Parathyroid adenoma (tissue), 2 donors: ENCODE results near the gene ZFAND6.
"Not testable (repeated sequence)": the region's sequence is repeated elsewhere in the genome, so short reads cannot be mapped to it uniquely, and the experiment has no call there.

Experiments used
- H2AFZ ChIP-seq: fragments of 300-600 bp; sonication (generic); one replicate; pipeline ENCODE4 v1.7.0; 2017; ENCODE audit warnings: antibody characterized with exemption, mild to moderate bottlenecking
- H3K27ac ChIP-seq: fragments of 300-600 bp; sonication (generic); one replicate; pipeline ENCODE4 v1.7.0; 2017
- H3K27me3 ChIP-seq: fragments of 300-600 bp; sonication (generic); one replicate; pipeline ENCODE4 v1.7.0; 2017; ENCODE audit warnings: low read length; ENCODE audit not compliant: control insufficient read depth, insufficient read depth
- H3K36me3 ChIP-seq: fragments of 300-600 bp; sonication (generic); one replicate; pipeline ENCODE4 v1.7.0; 2017; ENCODE audit warnings: low read length; ENCODE audit not compliant: control insufficient read depth, insufficient read depth
- H3K4me1 ChIP-seq: fragments of 300-600 bp; sonication (generic); one replicate; pipeline ENCODE4 v1.7.0; 2017; ENCODE audit warnings: control low read depth
- H3K4me2 ChIP-seq: fragments of 300-600 bp; sonication (generic); one replicate; pipeline ENCODE4 v1.7.0; 2017; ENCODE audit warnings: low read length
- H3K4me3 ChIP-seq: fragments of 300-600 bp; sonication (generic); one replicate; pipeline ENCODE4 v1.7.0; 2017; ENCODE audit warnings: low read depth, low read length
- H3K79me2 ChIP-seq: fragments of 300-600 bp; sonication (generic); one replicate; pipeline ENCODE4 v1.7.0; 2017; ENCODE audit warnings: control low read depth
- H3K9ac ChIP-seq: fragments of 300-600 bp; sonication (generic); one replicate; pipeline ENCODE4 v1.7.0; 2017; ENCODE audit warnings: mild to moderate bottlenecking
- H3K9me3 ChIP-seq: fragments of 300-600 bp; sonication (generic); one replicate; pipeline ENCODE4 v1.7.0; 2017; ENCODE audit warnings: low read length; ENCODE audit not compliant: control insufficient read depth
- TF ChIP-seq, protein P1 (sequence below): fragments of 300-600 bp; sonication (generic); IDR thresholded peaks from one replicate; pipeline ENCODE4 v1.7.0; 2017; ENCODE audit warnings: antibody characterized with exemption, mild to moderate bottlenecking
- donor health status: primary hyperparathyroidism.

The ZFAND6 gene

DNA sequence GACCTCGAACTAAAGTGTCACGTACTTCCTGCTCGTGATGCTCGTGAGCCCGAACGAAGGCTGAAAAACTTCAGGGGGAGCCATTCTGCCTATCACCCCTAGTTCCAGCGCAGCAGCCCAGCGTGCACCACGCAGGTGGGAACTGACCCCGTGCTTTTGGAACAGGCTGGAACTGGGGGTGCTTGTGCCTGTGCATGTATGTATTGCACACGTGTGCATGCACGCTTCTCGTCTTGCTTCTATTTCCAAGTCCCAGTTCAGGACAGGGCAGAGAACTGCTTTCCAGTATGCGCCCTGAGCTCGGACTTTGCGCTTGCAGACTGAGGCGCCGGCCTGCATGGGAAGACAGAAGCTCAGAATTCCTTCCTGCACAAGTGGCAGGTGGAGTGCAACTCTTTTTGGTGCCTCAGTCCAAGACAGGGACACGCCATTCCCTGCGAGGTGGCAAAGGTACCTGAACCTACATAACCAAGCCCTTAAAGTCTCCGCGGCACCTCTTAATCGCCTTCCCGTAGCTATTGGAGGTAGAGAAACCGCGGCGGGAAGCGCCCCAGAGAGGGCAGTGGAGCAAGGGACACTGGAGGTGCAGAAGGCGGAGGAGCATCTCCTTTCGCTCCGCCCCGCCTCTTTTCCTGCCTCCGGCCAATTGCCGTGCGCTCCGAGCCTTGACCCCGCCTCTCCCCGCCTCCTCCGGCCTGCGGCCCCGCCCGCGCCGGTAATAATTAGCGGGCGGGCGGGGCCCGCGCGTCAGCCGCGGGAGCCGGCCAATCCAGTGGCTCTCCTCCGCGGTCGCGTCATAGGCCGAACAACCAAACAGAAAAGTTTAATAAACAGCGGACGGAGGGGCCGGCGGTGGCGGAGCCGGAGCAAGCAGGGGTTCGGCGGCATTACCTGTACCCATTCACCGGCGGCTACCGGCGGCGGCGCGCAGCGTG, at the start of gene ZFAND6:
TSS of gene ZFAND6 (plus strand) at position 826 of the 935 bp plus-strand sequence. CDS start 60,669 bp downstream, outside the sequence.
- TF ChIP-seq, protein P1, sequence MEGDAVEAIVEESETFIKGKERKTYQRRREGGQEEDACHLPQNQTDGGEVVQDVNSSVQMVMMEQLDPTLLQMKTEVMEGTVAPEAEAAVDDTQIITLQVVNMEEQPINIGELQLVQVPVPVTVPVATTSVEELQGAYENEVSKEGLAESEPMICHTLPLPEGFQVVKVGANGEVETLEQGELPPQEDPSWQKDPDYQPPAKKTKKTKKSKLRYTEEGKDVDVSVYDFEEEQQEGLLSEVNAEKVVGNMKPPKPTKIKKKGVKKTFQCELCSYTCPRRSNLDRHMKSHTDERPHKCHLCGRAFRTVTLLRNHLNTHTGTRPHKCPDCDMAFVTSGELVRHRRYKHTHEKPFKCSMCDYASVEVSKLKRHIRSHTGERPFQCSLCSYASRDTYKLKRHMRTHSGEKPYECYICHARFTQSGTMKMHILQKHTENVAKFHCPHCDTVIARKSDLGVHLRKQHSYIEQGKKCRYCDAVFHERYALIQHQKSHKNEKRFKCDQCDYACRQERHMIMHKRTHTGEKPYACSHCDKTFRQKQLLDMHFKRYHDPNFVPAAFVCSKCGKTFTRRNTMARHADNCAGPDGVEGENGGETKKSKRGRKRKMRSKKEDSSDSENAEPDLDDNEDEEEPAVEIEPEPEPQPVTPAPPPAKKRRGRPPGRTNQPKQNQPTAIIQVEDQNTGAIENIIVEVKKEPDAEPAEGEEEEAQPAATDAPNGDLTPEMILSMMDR: no peak
- Histone ChIP-seq H3K27ac (peak within 1 kb of the TSS; percentile 61), H3K9me3 (no peaks in the 10 kb centered on the region), H3K79me2 (peaks cover 2% of the 10 kb centered on the region), H3K4me3 (peak within 1 kb of the TSS; percentile 73), H3K27me3 (no peaks in the 10 kb centered on the region), H2AFZ (peak within 1 kb of the TSS; percentile 80), H3K9ac (no peak within 1 kb of the TSS), H3K4me2 (peak within 1 kb of the TSS; percentile 82), H3K36me3 (no peaks in the 10 kb centered on the region), H3K4me1 (no peaks in the 10 kb centered on the region)

DNA sequence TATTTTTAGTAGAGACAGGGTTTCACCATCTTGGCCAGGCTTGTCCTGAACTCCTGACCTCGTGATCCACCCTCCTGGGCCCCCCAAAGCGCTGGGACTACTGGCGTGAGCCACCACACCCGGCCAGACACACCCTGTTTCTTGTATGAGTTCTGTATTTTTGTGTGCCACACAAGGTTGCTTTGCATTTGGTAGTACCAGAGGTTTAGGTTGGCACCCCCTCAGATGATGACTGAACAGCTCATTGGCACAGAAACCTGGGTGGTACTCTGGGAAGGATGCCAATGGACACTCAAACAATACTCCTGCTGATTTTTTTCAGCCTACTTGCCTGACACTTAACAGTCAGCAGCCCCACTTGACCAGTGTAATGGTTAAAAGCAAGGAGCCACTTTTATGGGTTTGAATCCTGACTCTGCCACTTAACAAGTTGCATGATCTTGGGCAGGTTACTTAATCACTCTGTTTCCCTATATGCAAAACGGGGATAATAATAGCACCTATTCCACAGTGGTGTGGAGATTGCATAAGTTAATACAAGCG, 49.3 kb upstream of the ZFAND6 start:
- Histone ChIP-seq H2AFZ (no peak overlapping the region), H3K4me3 (no peak overlapping the region), H3K79me2 (no peaks in the 10 kb centered on the region), H3K9me3 (no peaks in the 10 kb centered on the region), H3K4me1 (no peaks in the 10 kb centered on the region), H3K36me3 (no peaks in the 10 kb centered on the region), H3K27ac (no peak overlapping the region), H3K27me3 (no peaks in the 10 kb centered on the region), H3K9ac (no peak overlapping the region), H3K4me2 (no peak overlapping the region)
- TF ChIP-seq, protein P1: no peak

DNA sequence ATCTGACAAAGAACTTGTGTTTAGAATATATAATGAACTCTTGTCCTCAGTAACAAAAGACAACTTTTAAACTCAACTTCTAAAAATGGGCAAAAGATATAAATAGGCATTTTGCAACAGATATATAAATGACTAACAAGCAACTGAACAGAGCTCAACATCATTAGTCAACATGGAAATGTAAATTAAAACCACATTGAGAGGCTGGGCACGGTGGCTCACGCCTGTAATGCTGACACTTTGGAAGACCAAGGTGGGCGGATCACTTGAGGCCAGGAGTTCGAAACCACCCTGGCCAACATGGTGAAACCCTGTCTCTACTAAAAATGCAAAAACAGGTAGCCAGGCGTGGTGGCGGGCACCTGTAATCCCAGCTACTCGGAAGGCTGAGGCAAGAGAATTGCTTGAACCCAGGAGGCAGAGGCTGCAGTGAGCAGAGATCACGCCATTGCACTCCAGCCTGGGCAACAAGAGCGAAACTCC, 48.4 kb upstream of the ZFAND6 start:
- H3K4me2 ChIP-seq, H3K27me3 ChIP-seq, H3K79me2 ChIP-seq, H3K4me1 ChIP-seq, H3K27ac ChIP-seq, H3K4me3 ChIP-seq, H3K9me3 ChIP-seq, H2AFZ ChIP-seq, H3K36me3 ChIP-seq, H3K9ac ChIP-seq: not testable (repeated sequence)

DNA sequence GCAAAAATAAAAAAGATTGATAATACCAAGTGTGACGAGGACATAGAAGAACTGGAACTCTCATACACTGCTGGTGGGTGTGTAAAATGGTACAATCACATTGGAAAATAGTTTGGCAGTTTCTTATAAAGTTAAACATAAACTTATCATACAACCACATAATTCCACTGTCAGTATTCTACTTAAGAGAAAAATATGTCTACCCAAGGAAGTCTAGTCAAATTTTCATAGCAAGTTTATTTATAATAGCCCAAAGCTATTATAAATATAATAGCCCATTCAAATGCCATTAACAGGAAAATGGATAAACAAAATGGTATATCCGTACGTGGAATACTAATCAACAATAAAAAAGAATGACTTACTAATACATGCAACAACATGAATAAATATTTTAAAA, 47.9 kb upstream of the ZFAND6 start:
- no peaks in the 10 kb centered on the region for H3K36me3 ChIP-seq
- H3K9me3 ChIP-seq: no peaks in the 10 kb centered on the region
- H2AFZ ChIP-seq: no peak overlapping the region
- H3K27ac ChIP-seq: no peak overlapping the region
- no peaks in the 10 kb centered on the region for H3K27me3 ChIP-seq
- no peak overlapping the region for H3K4me3 ChIP-seq
- H3K9ac ChIP-seq: no peak overlapping the region
- no peaks in the 10 kb centered on the region for H3K79me2 ChIP-seq
- H3K4me2 ChIP-seq: no peak overlapping the region
- TF ChIP-seq, protein P1: no peak
- no peaks in the 10 kb centered on the region for H3K4me1 ChIP-seq

DNA sequence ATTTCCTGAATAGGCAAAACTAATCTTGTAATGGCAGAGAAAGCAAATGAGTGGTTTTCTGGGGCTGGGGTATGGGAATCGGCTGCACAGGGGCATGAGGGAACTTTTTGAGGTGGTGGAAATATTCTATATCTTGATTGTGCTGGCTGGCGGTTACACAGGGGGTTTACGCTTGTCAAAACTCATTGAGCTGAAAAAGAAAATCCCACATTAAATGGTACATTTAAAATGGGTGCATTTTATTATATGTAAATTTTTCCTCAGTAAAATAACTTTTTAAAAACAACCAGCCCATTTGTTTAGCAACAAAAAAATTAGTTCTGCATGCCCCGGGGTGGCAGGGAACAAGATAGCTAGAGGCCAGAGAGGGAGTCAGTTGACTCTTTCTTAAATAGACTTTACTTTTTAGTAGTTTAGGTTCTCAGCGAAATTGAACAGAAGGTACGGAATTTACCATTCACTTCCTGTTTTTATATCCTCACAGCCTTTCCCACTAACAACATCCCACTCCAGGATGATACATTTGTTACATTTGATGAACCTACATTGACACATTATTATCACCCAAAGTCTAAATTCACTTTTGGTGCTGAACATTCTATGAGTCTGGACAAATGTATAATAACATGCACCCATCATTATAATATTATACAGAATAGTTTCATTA, 47.3 kb upstream of the ZFAND6 start:
- Histone ChIP-seq H3K9me3 (no peaks in the 10 kb centered on the region), H3K4me2 (no peak overlapping the region), H3K27me3 (no peaks in the 10 kb centered on the region), H3K4me1 (no peaks in the 10 kb centered on the region), H3K4me3 (no peak overlapping the region), H3K27ac (no peak overlapping the region), H3K79me2 (no peaks in the 10 kb centered on the region), H3K36me3 (no peaks in the 10 kb centered on the region), H2AFZ (no peak overlapping the region), H3K9ac (no peak overlapping the region)
- TF ChIP-seq, protein P1: no peak

DNA sequence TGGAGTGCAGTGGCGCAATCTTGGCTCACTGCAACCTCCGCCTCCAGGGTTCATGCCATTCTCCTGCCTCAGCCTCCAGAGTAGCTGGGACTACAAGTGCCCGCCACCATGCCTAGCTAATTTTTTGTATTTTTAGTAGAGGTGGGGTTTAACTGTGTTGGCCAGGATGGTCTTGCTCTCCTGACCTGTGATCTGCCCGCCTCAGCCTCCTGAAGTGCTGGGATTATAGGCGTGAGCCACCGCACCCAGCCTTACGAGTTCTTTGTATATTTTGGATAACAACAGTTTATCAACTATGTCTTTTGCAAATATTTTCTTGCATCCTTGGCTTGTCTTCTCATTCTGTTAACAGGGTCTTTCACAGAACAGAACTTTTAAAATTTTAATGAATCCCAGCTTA, 45.3 kb upstream of the ZFAND6 start:
- not testable (repeated sequence) for H3K27me3 ChIP-seq, H3K4me1 ChIP-seq, H3K9me3 ChIP-seq, H3K9ac ChIP-seq, H3K79me2 ChIP-seq, H3K36me3 ChIP-seq, H3K4me3 ChIP-seq, H2AFZ ChIP-seq, H3K27ac ChIP-seq, H3K4me2 ChIP-seq
